HCT116 (cell line): Measurements from ENCODE around the gene AKAP9. TPM values are rescaled to one million over a fixed set of nuclear protein-coding genes. Genes with fewer than 3 reads are reported as not detected.

Experiments
- ATAC-seq: fragments of 200-7000 bp; cut with Tn5 transposase; 2 replicates; pipeline ENCODE4 v1.9.1; 2020; ENCODE audit warnings: mild to moderate bottlenecking, moderate library complexity
- BruUV-seq: library from RNA; stranded (reverse); fragments of 400-500 nt; replicated peaks from 2 replicates; lab custom pipeline; 2021; lab: Mats Ljungman, UMichigan
- CTCF ChIA-PET: fragments of 300-600 bp; sonication (Branson Sonifier 250); formaldehyde crosslinking; loops from one replicate; lab custom pipeline; 2021; ENCODE audit warnings: antibody characterized with exemption; lab: Charles Lee
- POLR2A ChIA-PET: fragments of 300-600, 350-600 bp; sonication (Branson Sonifier 250); formaldehyde crosslinking; loops from one replicate; lab custom pipeline; 2021; ENCODE audit warnings: antibody characterized with exemption; lab: Charles Lee
- RAD21 ChIA-PET, 2 experiments: fragments of 300-600 bp; sonication (Branson Sonifier 250); formaldehyde crosslinking; loops; one replicate each; lab custom pipeline; 2023; ENCODE audit warnings: low total read pairs in 2 of 2; ENCODE audit not compliant: uncharacterized antibody in 2 of 2, unreplicated experiment in 2 of 2, low non-redundant PET in 1 of 2; lab: Charles Lee
- DNase-seq: peaks from one replicate; pipeline ENCODE4 v3.0.0-alpha.2; 2010; ENCODE audit warnings: low read depth, low spot score
- H2AFZ ChIP-seq: fragments of 200-600 bp; shearing (Covaris generic), sonication (generic); 2 replicates; pipeline ENCODE4 v1.6.1; 2017; ENCODE audit warnings: low read depth, mixed run types, mixed read lengths, antibody characterized with exemption, low read length; ENCODE audit not compliant: poor library complexity, severe bottlenecking
- H3K27ac ChIP-seq: 2 replicates; pipeline ENCODE4 v1.5.1; 2012; ENCODE audit warnings: low read depth, low read length
- H3K27me3 ChIP-seq: fragments of 200-600 bp; sonication (generic); 2 replicates; pipeline ENCODE4 v1.6.1; 2016; ENCODE audit warnings: mixed run types, low read length, mixed read lengths; ENCODE audit not compliant: insufficient read depth
- H3K36me3 ChIP-seq, 2 experiments: fragments of 200-500 bp in 1 of 2; fragments of 200-600 bp in 1 of 2; sonication (Bioruptor generic) in 1 of 2; sonication (generic) in 1 of 2; 2 replicates each; pipeline versions ENCODE4 v1.5.1 to v1.6.1; 2014 to 2016; ENCODE audit warnings: low read length in 2 of 2, inconsistent platforms in 1 of 2, mixed read lengths in 1 of 2, mixed run types in 1 of 2; ENCODE audit not compliant: insufficient read depth in 2 of 2, control insufficient read depth in 1 of 2
- H3K4me1 ChIP-seq, 2 experiments: fragments of 200-600 bp in 1 of 2; sonication (generic) in 1 of 2; 2 replicates each; pipeline versions ENCODE4 v1.5.1 to v1.6.1; 2012 to 2017; ENCODE audit warnings: low read length in 2 of 2, inconsistent platforms in 1 of 2, mild to moderate bottlenecking in 1 of 2, mixed read lengths in 1 of 2, mixed run types in 1 of 2, moderate library complexity in 1 of 2; ENCODE audit not compliant: insufficient read depth in 2 of 2, control insufficient read depth in 1 of 2
- H3K4me2 ChIP-seq: fragments of 200-600 bp; sonication (generic); 2 replicates; pipeline ENCODE4 v1.6.1; 2017; ENCODE audit warnings: mixed run types, low read length, mixed read lengths
- H3K4me3 ChIP-seq, 2 experiments: fragments of 200-600 bp in 1 of 2; sonication (generic) in 1 of 2; replicated peaks in 1 of 2; 2 replicates each; pipeline ENCODE4 v1.5.1; 2011 to 2016; ENCODE audit warnings: low read length in 2 of 2, control low read depth in 1 of 2, low read depth in 1 of 2, mild to moderate bottlenecking in 1 of 2, mixed read lengths in 1 of 2, mixed run types in 1 of 2
- H3K79me2 ChIP-seq: fragments of 200-600 bp; sonication (generic); 2 replicates; pipeline ENCODE4 v1.6.1; 2017; ENCODE audit warnings: mild to moderate bottlenecking, mixed run types, low read length, moderate library complexity, mixed read lengths; ENCODE audit not compliant: insufficient read depth
- H3K9ac ChIP-seq: fragments of 200-600 bp; sonication (generic); 2 replicates; pipeline ENCODE4 v1.6.1; 2016; ENCODE audit warnings: low read length, mixed read lengths
- H3K9me2 ChIP-seq: fragments of 200-600 bp; sonication (generic), shearing (Covaris generic); 2 replicates; pipeline ENCODE4 v1.6.1; 2017; ENCODE audit warnings: mixed run types, mild to moderate bottlenecking, moderate library complexity; ENCODE audit not compliant: insufficient read depth
- H3K9me3 ChIP-seq, 2 experiments: fragments of 200-500 bp in 1 of 2; fragments of 200-600 bp in 1 of 2; sonication (Bioruptor generic) in 1 of 2; sonication (generic) in 1 of 2; 2 replicates each; pipeline ENCODE4 v1.6.1; 2014 to 2017; ENCODE audit warnings: low read length in 2 of 2, mixed read lengths in 2 of 2, inconsistent platforms in 1 of 2, low read depth in 1 of 2, mild to moderate bottlenecking in 1 of 2, mixed run types in 1 of 2, moderate library complexity in 1 of 2; ENCODE audit not compliant: control insufficient read depth in 1 of 2, insufficient read depth in 1 of 2
- H4K20me1 ChIP-seq: fragments of 200-600 bp; sonication (generic), shearing (Covaris generic); 2 replicates; pipeline ENCODE4 v1.6.1; 2017; ENCODE audit warnings: mixed run types, mild to moderate bottlenecking, moderate library complexity; ENCODE audit not compliant: insufficient read depth
- CBX3 ChIP-seq: IDR thresholded peaks from 2 replicates; pipeline ENCODE4 v1.6.1; 2012; ENCODE audit warnings: low read depth
- ELF1 ChIP-seq: IDR thresholded peaks from 2 replicates; pipeline ENCODE4 v1.6.1; 2012; ENCODE audit warnings: low read depth, borderline replicate concordance
- EZH2phosphoT487 ChIP-seq: fragments of 200-600 bp; IDR thresholded peaks from 2 replicates; pipeline ENCODE4 v1.6.1; 2018; ENCODE audit warnings: antibody characterized with exemption, borderline replicate concordance
- JUND ChIP-seq: IDR thresholded peaks from 2 replicates; pipeline ENCODE4 v1.6.1; 2012
- RAD21 ChIP-seq: IDR thresholded peaks from 2 replicates; pipeline ENCODE4 v1.6.1; 2012; ENCODE audit warnings: low read depth, mild to moderate bottlenecking
- ZBTB33 ChIP-seq: IDR thresholded peaks from 2 replicates; pipeline ENCODE4 v1.6.1; 2011; ENCODE audit warnings: mild to moderate bottlenecking, low read length, moderate library complexity; ENCODE audit not compliant: insufficient replicate concordance; ENCODE audit errors: extremely low read depth
- ZNF274 ChIP-seq: fragments of 200-500 bp; sonication (Bioruptor generic); IDR thresholded peaks from 2 replicates; pipeline ENCODE4 v1.6.1; 2014; ENCODE audit warnings: mild to moderate bottlenecking, low read depth, low read length, inconsistent platforms
- intact Hi-C: fragments of 100-400 bp; cut with micrococcal nuclease; formaldehyde crosslinking; loops from 2 replicates; pipeline ENCODE4 v1.10.0; 2022
- total RNA-seq: library from RNA; stranded (reverse); gene quantifications from one replicate; pipeline ENCODE4 v1.2.1, GENCODE V29; 2021; ENCODE audit not compliant: unreplicated experiment
- TF ChIP-seq, protein P1 (sequence below): IDR thresholded peaks from 2 replicates; pipeline ENCODE4 v1.6.1; 2012
- TF ChIP-seq, protein P2 (sequence below): IDR thresholded peaks from 2 replicates; pipeline ENCODE4 v1.6.1; 2012

AKAP9 gene
- total RNA-seq, 1 experiment from 2014 or later, result 32.6 TPM

DNA sequence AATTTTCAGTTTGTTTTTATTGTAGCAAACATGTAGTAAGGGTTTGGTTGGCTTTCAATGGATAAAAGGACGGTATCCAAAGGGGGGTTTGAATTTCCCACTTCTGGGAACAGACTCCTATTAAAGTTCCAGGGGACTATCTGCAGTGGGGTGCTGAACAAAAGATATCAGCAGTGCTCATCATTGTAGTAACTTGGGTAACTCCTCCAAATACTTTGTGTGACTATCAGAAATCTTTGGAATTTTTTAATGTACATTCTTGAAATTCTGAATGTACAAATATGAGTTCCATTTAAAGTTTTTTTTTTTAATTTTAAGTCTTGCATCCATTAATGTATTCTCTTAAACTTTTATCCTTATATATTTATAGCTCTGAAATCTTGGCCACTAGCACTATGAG lies 151.5 kb downstream of the AKAP9 start:
- ChIA-PET POLR2A (no interaction called here), RAD21 (no interaction called here)

More for the DNA sequence above, 151.5 kb downstream of the AKAP9 start:
- no peak overlapping the region for H3K27ac ChIP-seq
- CTCF ChIA-PET, result interaction anchor here (0.9 kb wide), 1 partner anchor 369 kb away, joined by 3 read pairs; no protein-coding TSS in a partner anchor
- H3K4me3 ChIP-seq, result no peak overlapping the region
- peaks cover 0 to 9% of the 10 kb centered on the region in 2 experiments; a peak in 3 of 4 replicates for H3K36me3 ChIP-seq
- no peaks in the 10 kb centered on the region for H3K9me3 ChIP-seq
- H3K4me2 ChIP-seq, result no peak overlapping the region
- TF ChIP-seq ELF1, result no peak
- TF ChIP-seq CBX3, result no peak
- TF ChIP-seq, protein P1, sequence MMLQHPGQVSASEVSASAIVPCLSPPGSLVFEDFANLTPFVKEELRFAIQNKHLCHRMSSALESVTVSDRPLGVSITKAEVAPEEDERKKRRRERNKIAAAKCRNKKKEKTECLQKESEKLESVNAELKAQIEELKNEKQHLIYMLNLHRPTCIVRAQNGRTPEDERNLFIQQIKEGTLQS, result no peak
- no peak for TF ChIP-seq EZH2phosphoT487
- TF ChIP-seq JUND, result no peak
- no peak for TF ChIP-seq ZBTB33
- no peak for TF ChIP-seq ZNF274
- TF ChIP-seq RAD21, result no peak
- TF ChIP-seq, protein P2, sequence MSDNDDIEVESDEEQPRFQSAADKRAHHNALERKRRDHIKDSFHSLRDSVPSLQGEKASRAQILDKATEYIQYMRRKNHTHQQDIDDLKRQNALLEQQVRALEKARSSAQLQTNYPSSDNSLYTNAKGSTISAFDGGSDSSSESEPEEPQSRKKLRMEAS, result no peak
- DNase-seq, result no peak
- no peaks in the 10 kb centered on the region for H3K79me2 ChIP-seq
- H3K9me2 ChIP-seq, result no peaks in the 10 kb centered on the region; the same call in 1 of the 2 replicates
- intact Hi-C loops, result no loop called here
- no peaks in the 10 kb centered on the region for H3K27me3 ChIP-seq
- BruUV-seq, result no TSS peak
- ATAC-seq, result no peak
- H3K9ac ChIP-seq, result no peak overlapping the region
- no peaks in the 10 kb centered on the region for H4K20me1 ChIP-seq
- no peak overlapping the region for H2AFZ ChIP-seq
- no peaks in the 10 kb centered on the region for H3K4me1 ChIP-seq
